Activated T-cell treated with anti-CD3 and anti-CD28 coated beads, Interleukin-2, amount 50 U/mL, for 72 hours (primary cell): ENCODE data around the gene GALNT9. TPM values are rescaled to one million over a fixed set of nuclear protein-coding genes. Genes with fewer than 3 reads are reported as not detected.

Source experiments
- ATAC-seq, 2 donors: fragments of 150-1000 bp; cut with Tn5 transposase; replicated peaks in 1 of 2; 2 replicates each; pipeline ENCODE4 v1.10.0; 2021; ENCODE audit warnings: moderate library complexity in 2 of 2, mild to moderate bottlenecking in 1 of 2
- DNase-seq, 2 donors: peaks; one replicate each; pipeline ENCODE4 v3.0.0; 2021 to 2022; ENCODE audit warnings: mixed read lengths in 1 of 2
- H3K27ac Mint-ChIP-seq: one replicate; pipeline ENCODE4 v1.8.0; 2022; ENCODE audit warnings: mild to moderate bottlenecking, moderate library complexity, mixed read lengths
- H3K27me3 Mint-ChIP-seq: one replicate; pipeline ENCODE4 v1.8.0; 2022; ENCODE audit warnings: low read depth, mixed read lengths
- H3K36me3 Mint-ChIP-seq, 2 donors: one replicate each; pipeline ENCODE4 v1.8.0; 2022; ENCODE audit warnings: mixed read lengths in 2 of 2, mild to moderate bottlenecking in 1 of 2; ENCODE audit not compliant: insufficient read depth in 2 of 2
- H3K4me1 Mint-ChIP-seq: one replicate; pipeline ENCODE4 v1.8.0; 2022; ENCODE audit warnings: low read depth, mixed read lengths
- H3K4me3 Mint-ChIP-seq, 2 donors: one replicate each; pipeline ENCODE4 v1.8.0; 2022; ENCODE audit warnings: mild to moderate bottlenecking in 2 of 2, mixed read lengths in 2 of 2, moderate library complexity in 2 of 2
- H3K9me3 Mint-ChIP-seq, 2 donors: one replicate each; pipeline ENCODE4 v1.8.0; 2022; ENCODE audit warnings: mixed read lengths in 2 of 2
- total RNA-seq, 2 donors: library from RNA; stranded (reverse); gene quantifications; one replicate each; pipeline ENCODE4 v1.2.3, GENCODE V29; 2022

Gene GALNT9
- total RNA-seq, 2 donors from 2014 or later, result 0.42 to 0.53 TPM

- Mint-ChIP-seq H3K9me3 (no peaks in the 10 kb centered on the region), H3K4me3 (no peak overlapping the region), H3K4me1 (peaks cover 12% of the 10 kb centered on the region), H3K36me3 (no peaks in the 10 kb centered on the region), H3K27me3 (peaks cover 10% of the 10 kb centered on the region), H3K27ac (no peak overlapping the region)
- no peak for ATAC-seq
- no peak for DNase-seq
Observed at GRCh38 chr12:132344601-132345000, 15.2 kb upstream of the GALNT9 start.

- Mint-ChIP-seq H3K36me3 (no peaks in the 10 kb centered on the region), H3K27ac (no peak overlapping the region), H3K9me3 (no peaks in the 10 kb centered on the region), H3K4me1 (peaks cover 12% of the 10 kb centered on the region), H3K4me3 (no peak overlapping the region), H3K27me3 (peaks cover 10% of the 10 kb centered on the region)
- ATAC-seq (no peak), DNase-seq (no peak)
Observed at GRCh38 chr12:132344181-132344580, 14.8 kb upstream of the GALNT9 start.

GRCh38 chr12:132343294-132344004 lies 14.1 kb upstream of the GALNT9 start:
- DNase-seq, result no peak
- Mint-ChIP-seq H3K9me3 (no peaks in the 10 kb centered on the region), H3K4me3 (no peak overlapping the region), H3K27ac (no peak overlapping the region), H3K27me3 (peaks cover 10% of the 10 kb centered on the region), H3K36me3 (no peaks in the 10 kb centered on the region), H3K4me1 (peaks cover 12% of the 10 kb centered on the region)
- no peak for ATAC-seq

- Mint-ChIP-seq H3K4me1 (peaks cover 12% of the 10 kb centered on the region), H3K27me3 (peaks cover 10% of the 10 kb centered on the region), H3K36me3 (no peaks in the 10 kb centered on the region), H3K27ac (no peak overlapping the region), H3K4me3 (no peak overlapping the region), H3K9me3 (no peaks in the 10 kb centered on the region)
- ATAC-seq (no peak), DNase-seq (no peak)
Observed at GRCh38 chr12:132342251-132343227, 13.2 kb upstream of the GALNT9 start.

GRCh38 chr12:132341318-132342050 lies 12.1 kb upstream of the GALNT9 start:
- no peak overlapping the region for H3K27ac Mint-ChIP-seq
- H3K9me3 Mint-ChIP-seq, result no peaks in the 10 kb centered on the region
- ATAC-seq, result no peak
- H3K4me1 Mint-ChIP-seq, result peaks cover 12% of the 10 kb centered on the region
- no peaks in the 10 kb centered on the region for H3K36me3 Mint-ChIP-seq
- DNase-seq, result no peak
- H3K4me3 Mint-ChIP-seq, result no peak overlapping the region
- peaks cover 10% of the 10 kb centered on the region for H3K27me3 Mint-ChIP-seq

GRCh38 chr12:132340266-132341035 lies 11.1 kb upstream of the GALNT9 start:
- H3K4me3 Mint-ChIP-seq, result no peak overlapping the region
- ATAC-seq (no peak), DNase-seq (no peak)
- no peak overlapping the region for H3K27ac Mint-ChIP-seq
- peaks cover 16% of the 10 kb centered on the region for H3K27me3 Mint-ChIP-seq
- no peaks in the 10 kb centered on the region for H3K36me3 Mint-ChIP-seq
- no peaks in the 10 kb centered on the region for H3K9me3 Mint-ChIP-seq
- H3K4me1 Mint-ChIP-seq, result peaks cover 12% of the 10 kb centered on the region

- H3K9me3 Mint-ChIP-seq, result no peaks in the 10 kb centered on the region
- H3K27me3 Mint-ChIP-seq, result peaks cover 18% of the 10 kb centered on the region
- H3K4me3 Mint-ChIP-seq, result no peak overlapping the region
- ATAC-seq, result no peak
- peaks cover 12% of the 10 kb centered on the region for H3K4me1 Mint-ChIP-seq
- H3K27ac Mint-ChIP-seq, result no peak overlapping the region
- H3K36me3 Mint-ChIP-seq, result no peaks in the 10 kb centered on the region
- DNase-seq, result no peak
Observed at GRCh38 chr12:132339856-132340255, 10.5 kb upstream of the GALNT9 start.

- Mint-ChIP-seq H3K36me3 (no peaks in the 10 kb centered on the region), H3K4me3 (no peak overlapping the region), H3K27me3 (peaks cover 18% of the 10 kb centered on the region), H3K9me3 (no peaks in the 10 kb centered on the region), H3K27ac (no peak overlapping the region), H3K4me1 (peaks cover 11% of the 10 kb centered on the region)
- ATAC-seq (no peak), DNase-seq (no peak)
Observed at GRCh38 chr12:132338781-132339180, 9.4 kb upstream of the GALNT9 start.

GRCh38 chr12:132338311-132338710 lies 8.9 kb upstream of the GALNT9 start:
- no peak for ATAC-seq

GRCh38 chr12:132337557-132337956 lies 8.2 kb upstream of the GALNT9 start:
- ATAC-seq, result no peak
- peaks cover 9% of the 10 kb centered on the region for H3K27me3 Mint-ChIP-seq
- H3K4me3 Mint-ChIP-seq, result no peak overlapping the region
- H3K9me3 Mint-ChIP-seq, result no peaks in the 10 kb centered on the region
- no peak for DNase-seq
- H3K27ac Mint-ChIP-seq, result no peak overlapping the region
- no peaks in the 10 kb centered on the region for H3K36me3 Mint-ChIP-seq
- H3K4me1 Mint-ChIP-seq, result no peaks in the 10 kb centered on the region

More at GRCh38 chr12:132338311-132338710, 8.9 kb upstream of the GALNT9 start:
- Mint-ChIP-seq H3K36me3 (no peaks in the 10 kb centered on the region), H3K4me3 (no peak overlapping the region), H3K9me3 (no peaks in the 10 kb centered on the region), H3K27ac (no peak overlapping the region), H3K4me1 (peaks cover 7% of the 10 kb centered on the region), H3K27me3 (peaks cover 17% of the 10 kb centered on the region)
- DNase-seq, result no peak

GRCh38 chr12:132336451-132337413 lies 7.3 kb upstream of the GALNT9 start:
- H3K4me1 Mint-ChIP-seq, result no peaks in the 10 kb centered on the region
- no peaks in the 10 kb centered on the region for H3K9me3 Mint-ChIP-seq
- peaks cover 15% of the 10 kb centered on the region for H3K27me3 Mint-ChIP-seq
- ATAC-seq (no peak), DNase-seq (no peak)
- no peak overlapping the region for H3K27ac Mint-ChIP-seq
- H3K4me3 Mint-ChIP-seq, result no peak overlapping the region
- H3K36me3 Mint-ChIP-seq, result peaks cover 0 to 2% of the 10 kb centered on the region in 2 donors
